KBM-7 (cell line): ENCODE data around the gene ATP2A1.
"Not testable (repeated sequence)": the region's sequence is repeated elsewhere in the genome, so short reads cannot be mapped to it uniquely, and the experiment has no call there.

Experiments
- DNase-seq: peaks from one replicate; pipeline ENCODE4 v3.0.0-alpha.2; 2015
- in situ Hi-C: fragments of 300-500 bp; cut with MboI; formaldehyde crosslinking; loops from 2 replicates; pipeline ENCODE4 v1.14.3; 2020; ENCODE audit warnings: low sequenced_read_pairs, low pct_unique_long_range_greater_than_20kb, mixed read lengths

The ATP2A1 gene

DNA sequence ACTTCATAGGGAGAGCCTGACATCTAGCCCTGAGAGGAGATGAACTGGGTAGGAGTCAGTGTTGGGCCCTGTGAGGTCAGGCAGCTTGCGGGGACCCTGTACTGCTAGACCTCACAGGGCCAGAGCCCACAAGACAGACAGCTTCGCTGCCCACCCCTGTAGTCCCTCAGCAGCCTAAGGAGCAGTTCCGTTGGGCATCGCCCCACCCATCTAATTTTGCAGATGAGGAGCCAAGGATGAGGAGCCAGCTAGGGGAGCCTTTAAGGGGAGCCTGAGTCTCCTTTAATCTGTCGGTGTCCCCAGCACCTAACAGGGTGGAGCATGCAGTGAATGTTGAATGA, 31.4 kb upstream of the ATP2A1 start:
- in situ Hi-C loops, result no loop called here

DNA sequence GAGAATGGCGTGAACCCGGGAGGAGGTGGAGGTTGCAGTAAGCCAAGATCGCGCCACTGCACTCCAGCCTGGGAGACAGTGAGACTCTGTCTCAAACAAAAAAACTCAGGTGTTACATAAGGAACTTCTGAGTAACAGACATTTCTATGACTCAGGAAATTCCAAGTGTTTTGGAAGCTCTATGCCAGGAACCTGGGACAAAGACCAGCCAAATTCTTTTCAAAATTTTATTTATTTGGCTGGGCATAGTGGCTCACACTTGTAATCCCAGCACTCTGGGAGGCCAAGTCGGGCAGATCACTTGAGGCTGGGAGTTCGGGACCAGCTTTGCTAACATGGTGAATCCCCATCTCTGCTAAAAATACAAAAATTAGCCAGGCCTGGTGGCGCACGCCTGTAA, 19.9 kb upstream of the ATP2A1 start:
- in situ Hi-C loops, result no loop called here
- DNase-seq, result no peak

More for the DNA sequence above, 31.4 kb upstream of the ATP2A1 start:
- DNase-seq, result no peak

DNA sequence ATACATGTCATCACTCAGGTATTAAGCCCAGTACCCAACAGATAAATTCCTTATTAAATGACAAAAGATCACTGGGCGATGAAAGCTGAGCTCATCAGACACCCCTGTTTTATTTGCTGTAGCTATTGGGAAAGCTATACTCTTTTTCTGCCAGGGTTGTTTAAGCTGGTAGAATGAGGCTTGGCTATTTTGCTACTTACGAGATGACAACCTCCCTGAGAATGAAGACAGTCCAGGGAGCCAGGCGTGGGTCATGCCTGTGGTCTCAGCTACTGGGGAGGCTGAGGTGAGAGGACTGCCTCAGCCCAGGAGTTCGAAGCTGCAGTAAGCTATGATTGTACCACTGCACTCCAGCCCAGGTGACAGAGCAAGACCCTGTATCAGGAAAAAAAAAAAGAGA, 19.0 kb upstream of the ATP2A1 start:
- in situ Hi-C loops, result no loop called here
- no peak for DNase-seq

DNA sequence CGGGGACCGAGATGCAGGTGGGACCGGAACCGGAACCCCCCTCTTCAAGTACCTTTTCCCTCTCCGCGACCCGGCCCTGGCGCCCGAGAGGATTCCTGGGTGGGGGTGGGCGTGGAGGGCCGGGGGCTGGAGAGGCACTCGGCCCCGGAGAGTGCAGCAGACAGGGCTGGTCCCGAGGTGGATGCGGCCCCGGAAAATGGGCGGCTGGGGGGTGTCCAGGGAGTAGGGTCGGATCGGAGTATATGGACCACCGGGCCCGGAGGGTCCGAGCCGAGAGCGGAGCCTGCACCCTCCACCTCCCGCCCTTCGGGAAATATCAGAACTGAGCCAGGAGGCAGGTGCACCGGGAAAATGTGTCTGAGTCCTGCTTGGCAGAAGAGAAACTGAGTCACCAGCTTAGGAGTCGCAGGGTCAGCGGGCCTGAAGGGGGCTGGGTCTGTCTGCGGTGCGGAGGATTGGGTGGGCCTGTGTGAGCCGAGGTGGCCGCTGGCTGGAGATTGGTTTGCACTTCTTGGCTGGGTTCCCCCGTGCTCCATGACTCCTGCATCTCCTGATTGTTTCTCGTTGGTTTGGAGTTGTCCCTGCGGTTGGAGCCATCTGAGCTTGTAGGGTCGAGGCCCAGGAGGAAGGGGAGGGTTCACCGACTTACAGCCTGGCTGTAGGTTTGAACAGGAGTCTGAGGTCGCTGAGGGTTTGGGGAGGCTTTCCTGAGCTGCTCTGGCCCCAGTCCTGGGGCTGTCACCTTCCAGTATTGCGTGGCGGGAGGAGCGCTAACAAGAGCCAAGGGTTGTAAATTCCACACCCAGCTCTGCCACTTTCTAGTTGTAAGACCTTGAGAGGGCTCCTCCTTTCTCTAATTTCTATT, 14.1 kb upstream of the ATP2A1 start:
- peak; percentile 22 for DNase-seq
- in situ Hi-C loops, result no loop called here

DNA sequence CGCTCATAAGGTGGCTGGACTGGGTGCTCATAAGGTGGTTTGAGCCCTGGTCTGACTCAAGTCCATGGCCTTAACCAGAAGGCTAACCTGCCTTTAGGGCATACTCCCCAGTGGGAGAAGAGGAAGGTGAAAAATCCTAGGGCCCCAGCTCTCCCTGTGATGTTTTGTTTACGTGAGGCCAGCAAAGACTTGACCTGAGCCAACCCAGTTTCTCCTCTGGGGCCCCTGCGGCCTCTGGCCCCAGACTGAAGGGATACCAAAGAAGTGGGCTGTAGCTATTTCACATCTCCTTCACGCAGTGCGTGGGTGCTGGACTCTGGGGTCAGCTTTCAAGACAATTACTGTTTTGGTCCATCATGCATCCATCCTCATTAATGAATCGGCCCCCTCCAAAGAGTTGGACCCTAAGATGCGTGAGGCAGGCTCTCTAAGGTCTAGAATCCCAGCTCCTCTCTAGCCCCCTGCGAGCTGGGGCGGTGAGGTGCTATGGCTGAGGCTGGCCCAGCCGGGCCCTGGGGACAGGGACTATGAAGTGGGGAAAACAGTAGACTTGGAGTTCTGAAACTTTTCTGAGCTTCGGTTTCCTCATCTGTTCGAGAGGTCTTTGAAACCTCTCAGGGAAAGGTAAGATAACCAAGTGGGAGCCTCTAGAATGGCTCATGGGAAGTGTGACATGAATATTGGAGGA, 13.1 kb upstream of the ATP2A1 start:
- in situ Hi-C loops, result no loop called here
- no peak for DNase-seq

DNA sequence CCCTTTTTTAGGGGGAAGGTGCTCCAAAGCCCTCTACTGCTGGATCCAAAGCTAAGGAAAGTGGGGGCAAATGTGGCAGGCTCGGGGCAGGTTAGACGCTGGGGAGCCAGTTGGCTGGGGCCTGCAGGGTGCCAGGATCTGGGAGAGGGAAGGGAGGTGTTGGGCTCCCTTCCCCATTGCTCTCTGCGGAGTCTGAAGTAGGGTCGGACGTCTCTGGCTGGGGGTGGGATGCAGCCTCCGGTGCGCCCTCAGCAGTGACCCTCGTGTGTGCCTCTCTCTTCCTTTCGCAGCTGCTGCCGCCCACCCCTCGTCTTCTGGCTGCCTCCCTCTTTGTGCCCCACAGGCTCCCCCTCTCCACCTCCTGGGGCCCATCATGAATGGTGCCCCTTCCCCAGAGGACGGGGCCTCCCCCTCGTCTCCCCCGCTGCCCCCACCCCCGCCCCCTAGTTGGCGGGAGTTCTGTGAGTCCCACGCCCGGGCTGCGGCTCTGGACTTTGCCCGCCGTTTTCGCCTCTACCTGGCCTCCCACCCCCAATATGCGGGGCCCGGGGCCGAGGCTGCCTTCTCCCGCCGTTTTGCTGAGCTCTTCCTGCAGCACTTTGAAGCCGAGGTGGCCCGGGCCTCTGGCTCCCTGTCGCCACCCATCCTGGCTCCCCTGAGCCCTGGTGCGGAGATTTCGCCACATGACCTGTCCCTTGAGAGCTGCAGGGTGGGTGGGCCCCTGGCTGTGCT, 12.4 kb upstream of the ATP2A1 start:
- no peak for DNase-seq
- in situ Hi-C loops, result no loop called here

DNA sequence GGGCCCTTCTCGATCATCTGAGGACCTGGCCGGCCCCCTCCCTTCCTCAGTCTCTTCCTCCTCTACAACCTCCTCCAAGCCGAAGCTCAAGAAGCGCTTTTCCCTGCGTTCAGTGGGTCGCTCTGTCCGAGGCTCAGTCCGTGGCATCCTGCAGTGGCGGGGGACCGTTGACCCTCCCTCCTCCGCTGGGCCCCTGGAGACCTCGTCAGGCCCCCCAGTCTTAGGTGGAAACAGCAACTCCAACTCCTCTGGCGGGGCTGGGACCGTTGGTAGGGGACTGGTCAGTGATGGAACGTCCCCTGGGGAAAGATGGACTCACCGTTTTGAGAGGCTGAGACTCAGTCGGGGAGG, 11.9 kb upstream of the ATP2A1 start:
- in situ Hi-C loops, result no loop called here
- DNase-seq, result no peak

DNA sequence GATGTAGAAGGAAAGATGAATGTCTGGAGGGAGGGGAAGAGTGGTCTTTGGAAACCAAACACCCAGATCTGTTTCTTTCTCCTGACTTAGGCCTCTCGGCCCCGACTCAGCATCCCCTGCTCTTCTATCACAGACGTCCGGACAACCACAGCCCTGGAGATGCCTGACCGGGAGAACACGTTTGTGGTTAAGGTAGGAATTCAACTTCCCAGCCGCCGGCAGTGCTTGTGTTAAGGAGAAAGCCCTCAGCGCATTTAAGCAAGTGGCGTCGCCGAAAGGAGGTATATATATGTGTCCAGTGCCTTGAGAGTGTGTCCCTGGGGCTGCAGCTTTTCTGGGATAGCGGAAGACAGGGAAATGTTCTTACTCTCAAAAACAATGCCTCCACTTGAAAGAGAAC, 11.0 kb upstream of the ATP2A1 start:
- in situ Hi-C loops, result no loop called here
- DNase-seq, result no peak

DNA sequence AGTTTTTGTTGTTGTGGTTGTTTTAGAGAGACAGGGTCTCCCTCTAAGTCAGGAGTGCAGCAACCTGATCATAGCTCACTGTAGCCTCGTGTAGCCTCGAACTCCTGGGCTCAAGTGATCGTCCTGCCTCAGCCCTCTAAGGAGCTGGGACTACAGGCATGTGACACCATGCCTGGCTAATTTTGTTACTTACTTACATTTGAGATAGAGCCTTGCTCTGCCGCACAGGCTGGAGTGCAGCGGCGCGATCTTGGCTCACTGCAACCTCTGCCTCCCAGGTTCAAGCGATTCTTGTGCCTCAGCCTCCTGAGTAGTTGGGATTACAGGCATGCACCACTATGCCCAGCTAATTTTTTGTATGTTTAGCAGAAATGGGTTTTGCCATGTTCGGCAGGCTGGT, 10.6 kb upstream of the ATP2A1 start:
- DNase-seq, in situ Hi-C loops: not testable (repeated sequence)

DNA sequence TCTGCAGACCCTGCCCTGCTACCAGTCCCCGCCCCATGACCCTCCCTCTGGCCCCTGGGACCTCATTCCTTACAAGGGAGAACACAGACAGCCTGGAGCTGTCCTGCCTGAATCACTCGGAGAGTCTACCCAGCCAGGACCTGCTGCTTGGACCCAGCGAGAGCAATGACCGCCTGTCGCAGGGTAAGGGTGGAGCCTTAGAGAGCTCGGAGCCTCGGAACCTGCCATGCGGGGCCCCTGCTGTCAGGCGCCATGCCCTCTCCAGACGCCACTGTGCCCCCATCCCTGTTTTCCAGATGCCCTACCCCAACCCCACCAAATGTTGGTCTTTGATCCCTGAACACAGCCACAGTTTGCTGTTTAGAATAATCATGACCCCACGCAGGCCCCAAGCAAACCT, 9.1 kb upstream of the ATP2A1 start:
- in situ Hi-C loops, result no loop called here
- DNase-seq, result no peak

DNA sequence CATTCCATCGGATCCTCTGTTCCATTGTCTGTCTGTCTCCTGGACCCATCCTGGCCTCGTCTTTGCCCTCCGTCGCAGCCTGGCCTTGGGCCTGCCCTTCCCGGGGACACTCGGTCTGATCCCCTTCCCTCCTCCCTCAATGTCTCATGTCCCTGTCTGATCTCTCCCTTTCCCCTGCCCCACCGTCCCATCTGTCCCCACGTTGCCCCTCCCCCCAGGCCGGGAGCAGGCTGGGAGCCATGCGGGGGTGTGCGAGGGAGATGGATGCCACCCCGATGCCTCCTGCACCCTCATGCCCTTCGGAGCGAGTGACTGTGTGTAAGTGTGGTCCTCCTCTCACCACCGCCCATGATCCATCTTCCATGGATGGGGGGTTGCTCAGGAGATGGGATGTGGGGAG, 5.3 kb upstream of the ATP2A1 start:
- DNase-seq, result no peak
- in situ Hi-C loops, result no loop called here

DNA sequence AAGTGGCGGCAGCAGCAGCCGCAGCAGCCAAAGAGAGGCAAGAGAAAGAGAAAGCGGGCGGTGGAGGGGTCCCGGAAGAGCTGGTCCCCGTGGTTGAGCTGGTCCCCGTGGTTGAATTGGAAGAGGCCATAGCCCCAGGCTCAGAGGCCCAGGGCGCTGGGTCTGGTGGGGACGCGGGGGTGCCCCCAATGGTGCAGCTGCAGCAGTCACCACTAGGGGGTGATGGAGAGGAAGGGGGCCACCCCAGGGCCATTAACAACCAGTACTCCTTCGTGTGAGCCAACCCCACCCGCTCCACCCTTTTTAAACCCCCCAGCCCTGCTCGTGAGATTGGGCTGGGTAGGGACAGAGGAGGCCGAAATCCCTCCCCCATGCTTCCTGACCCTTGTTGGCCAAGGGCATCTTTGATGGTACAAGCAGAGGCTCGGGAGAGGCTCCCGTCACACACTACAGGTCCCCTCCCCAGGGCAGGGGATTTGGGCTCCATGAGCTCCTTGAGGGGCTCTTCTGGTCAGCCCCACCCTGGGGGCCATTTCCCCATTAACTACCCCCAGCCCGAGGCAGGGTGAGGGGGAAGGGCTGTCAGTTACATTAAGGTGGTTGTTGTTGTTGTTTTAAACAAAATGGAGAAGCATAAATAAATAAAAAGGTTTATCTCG, 4.6 kb upstream of the ATP2A1 start:
- in situ Hi-C loops, result no loop called here
- DNase-seq, result peak; percentile 56

DNA sequence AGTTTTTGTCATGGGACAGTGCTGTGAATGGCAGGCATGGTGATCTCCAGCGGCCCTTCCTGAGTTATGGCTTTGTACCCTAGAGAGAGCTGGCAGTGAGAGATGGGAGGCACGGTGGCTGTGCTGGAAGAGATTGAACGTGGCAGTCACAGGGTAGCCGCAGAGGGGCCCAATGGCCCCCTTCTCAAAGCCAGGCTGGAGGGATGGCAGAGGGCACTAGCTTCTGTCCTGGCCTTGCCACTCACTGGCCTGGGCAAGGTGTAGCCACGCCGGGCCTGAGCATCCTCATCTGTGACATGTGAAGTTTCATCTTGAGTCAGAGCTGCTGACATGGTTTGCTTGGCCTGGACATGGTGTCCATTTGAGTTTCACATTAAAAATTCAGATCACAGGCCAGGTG, 3.9 kb upstream of the ATP2A1 start:
- in situ Hi-C loops, result no loop called here

DNA sequence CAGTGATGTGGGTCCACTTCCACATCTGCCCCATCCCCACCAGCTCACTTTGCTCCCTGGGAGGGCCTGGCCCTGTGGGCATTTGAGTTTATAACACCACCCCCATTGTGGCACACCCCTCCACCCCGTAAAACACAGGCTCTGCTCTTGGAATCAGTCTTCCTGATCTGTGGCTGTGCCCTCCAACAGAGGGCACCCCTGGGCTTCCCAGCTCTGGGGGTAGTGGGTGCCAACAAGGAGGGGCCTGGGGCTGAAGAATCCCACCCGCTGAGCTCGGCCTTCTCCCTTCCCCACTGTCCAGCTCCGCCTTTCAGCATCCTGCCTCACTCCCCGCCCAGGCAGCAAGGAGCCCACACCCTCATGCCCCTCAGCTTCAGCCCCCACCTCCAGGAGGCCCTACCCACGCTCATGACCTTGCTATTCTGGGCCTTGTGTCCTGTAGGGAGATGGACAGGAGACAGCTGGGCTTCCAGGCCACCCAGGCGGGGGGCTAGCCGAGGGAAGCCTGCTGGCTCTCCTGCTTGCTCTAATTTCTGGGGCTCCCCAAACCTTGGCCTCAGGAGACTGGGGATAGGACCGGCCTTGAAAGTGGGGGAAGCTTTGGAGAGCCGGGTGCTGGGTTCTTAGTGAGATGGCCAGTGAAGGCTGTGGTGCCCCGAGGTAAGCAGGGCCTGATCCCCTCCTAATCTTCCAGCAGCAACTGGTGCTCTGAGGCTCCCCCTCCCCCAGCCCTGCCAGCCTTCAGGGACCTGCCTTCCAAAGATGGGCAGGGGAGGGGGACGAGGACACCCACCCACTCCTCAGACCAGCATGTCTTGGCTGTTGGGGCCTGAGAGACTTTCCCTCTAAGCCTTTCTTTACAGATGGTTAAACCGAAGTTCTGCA, 2.9 kb upstream of the ATP2A1 start:
- in situ Hi-C loops, result no loop called here

More for the DNA sequence above, 3.9 kb upstream of the ATP2A1 start:
- no peak for DNase-seq

DNA sequence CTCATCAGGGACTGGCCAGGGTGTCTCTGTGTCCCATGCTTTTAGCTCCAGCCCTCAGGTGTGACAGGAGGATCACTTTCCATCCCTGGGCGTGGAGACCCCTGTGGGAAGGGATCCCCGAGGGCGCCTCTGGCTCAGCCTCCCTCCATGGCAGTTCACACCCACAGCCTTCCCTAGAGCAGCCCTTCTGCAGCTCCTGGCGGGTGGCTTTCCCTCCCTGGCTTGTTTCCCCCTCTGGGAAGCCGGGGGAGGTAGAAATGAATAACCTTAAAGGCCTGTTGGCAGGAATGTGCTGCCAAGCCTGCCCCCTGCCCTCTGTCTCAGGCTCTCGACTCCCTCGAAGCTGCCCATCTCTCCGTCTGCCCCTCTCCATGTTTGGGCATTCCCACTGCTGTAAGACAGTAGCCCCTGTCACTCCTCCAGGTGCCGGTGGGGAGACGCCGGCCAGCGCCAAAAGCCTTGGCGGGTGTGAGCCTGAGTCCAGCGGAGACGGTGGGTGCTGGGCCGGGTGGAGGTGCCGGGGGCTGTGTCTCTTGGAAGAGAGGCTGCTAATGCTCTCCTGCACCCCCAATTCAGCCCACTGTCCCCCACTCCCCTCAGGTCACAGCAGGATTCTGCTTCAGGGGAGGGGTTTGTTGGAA, 2.1 kb upstream of the ATP2A1 start:
- DNase-seq, result no peak
- in situ Hi-C loops, result no loop called here

More for the DNA sequence above, 2.9 kb upstream of the ATP2A1 start:
- no peak for DNase-seq

DNA sequence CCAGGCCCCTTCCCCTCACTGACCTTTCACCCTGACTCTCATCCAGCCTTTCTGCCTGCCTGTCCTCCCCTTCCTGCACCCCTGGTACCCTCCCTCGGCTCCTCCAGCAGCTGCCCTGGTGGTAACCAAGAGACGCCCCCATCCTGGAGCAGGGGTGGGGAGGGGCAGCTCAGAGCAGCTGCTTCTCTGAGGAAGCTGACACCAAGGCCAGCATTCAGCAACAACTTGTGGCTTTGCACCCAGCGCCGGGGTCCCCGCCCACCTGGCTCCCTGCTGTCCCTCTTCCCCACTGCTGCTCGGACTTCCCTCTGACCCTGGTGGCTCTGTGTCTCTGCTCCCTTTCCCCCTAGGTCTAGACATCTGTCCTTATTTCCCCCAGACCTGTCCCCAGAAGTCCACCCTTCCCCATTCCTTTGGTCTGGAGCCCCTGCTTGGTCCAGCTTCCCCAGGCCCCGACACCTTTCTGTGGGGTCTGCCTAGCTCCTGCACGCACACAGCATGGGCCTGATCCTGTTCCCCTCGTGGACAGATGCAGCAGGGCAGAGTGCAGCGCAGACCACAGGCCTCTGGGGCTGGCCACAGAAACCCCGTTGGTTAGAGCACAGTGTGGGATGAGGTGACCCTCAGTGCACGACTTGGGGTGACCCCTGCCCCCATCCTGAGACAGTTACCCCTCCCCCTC, 1.2 kb upstream of the ATP2A1 start:
- peak; percentile 29 for DNase-seq
- in situ Hi-C loops, result no loop called here

DNA sequence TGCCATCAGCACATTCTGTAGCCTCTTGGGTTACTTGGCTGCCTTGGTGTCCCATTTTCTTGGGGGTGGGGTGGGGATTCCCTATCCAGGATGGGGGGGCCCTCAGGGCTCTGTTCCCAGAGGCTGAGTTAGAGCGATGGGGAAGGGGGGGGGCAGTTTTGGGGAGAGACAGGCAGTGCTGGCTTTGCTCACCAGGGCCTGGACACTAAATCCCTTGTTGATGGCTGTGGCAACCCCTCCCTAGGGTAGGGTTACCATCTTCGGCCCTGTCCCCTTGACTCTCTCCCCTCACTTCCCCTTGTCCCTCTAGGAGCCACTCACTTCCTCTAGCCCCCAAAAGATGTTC, 660 bp upstream of the ATP2A1 start:
- no peak for DNase-seq
- in situ Hi-C loops, result no loop called here

DNA sequence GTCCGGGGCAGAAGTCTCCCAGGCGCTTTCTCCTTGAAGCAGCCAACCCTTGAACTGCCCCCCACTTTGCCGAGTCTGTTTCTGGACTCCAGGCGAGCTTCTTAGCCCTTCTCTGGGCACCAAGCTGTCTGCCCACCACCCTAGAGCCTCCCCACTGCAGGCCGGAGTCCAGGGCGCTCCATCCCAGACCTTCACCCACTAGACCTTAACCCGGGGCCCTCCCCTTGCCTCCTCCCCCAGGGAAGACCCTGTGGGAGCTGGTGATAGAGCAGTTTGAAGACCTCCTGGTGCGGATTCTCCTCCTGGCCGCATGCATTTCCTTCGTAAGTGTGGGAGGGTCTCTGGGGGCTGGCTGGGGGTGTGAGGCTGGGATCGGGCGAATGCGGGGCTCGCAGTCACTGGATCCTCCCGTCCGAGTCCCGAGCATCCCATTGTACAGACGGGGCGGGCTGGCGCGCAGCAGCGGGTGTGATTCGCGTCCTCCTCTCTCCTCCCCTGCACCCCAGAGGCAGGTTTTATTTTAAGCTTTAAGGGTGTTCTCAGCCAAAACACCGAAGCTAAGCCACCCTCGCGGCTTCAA, 1.1 kb downstream of the ATP2A1 start:
- no peak for DNase-seq
- in situ Hi-C loops, result no loop called here
